Measurements from ENCODE around the gene PIP4P1.
"Not testable (repeated sequence)": the region's sequence is repeated elsewhere in the genome, so short reads cannot be mapped to it uniquely, and the experiment has no call there.

PIP4P1 gene

DNA sequence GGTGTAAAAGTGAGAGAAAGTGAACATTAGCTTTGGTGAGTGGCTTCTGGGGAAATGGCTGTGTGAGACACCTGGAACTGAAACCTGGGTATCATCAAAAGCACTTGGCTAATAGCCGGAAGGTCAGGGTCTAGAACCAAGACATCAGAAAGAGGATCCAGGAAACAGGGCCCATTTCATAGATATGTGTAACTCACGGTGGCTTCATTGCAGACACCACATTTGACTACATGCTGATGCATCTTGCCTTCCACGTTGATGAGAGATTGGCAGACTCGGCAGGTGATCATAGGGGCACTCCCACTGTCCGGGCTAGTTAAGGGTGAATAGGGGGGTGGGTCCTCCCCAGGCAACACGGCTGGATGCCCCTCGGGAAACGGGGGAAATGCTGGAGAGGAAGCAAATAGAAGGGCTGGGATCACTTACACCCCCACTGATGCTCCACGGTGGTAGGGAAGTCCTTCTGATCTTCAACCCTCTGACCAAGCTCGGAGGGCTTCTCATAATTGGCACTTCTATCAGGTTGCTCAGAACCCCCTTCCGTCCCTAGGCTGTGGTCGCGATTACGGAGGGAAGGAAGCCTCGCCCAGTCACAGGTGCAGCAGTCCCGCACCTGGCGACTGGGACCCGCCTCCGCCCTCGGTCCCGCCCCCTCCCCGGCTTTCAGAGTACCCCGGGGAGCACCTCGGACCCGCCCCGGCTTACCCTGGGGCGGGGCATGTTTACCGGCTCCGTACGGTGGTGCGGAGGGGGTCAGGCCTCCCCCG lies 593 bp downstream of the PIP4P1 start:
- peak overlapping the region; percentile 95 for H3K4me3 ChIP-seq (ENCODE audit: low read length)
- TF ChIP-seq ZNF274 (IDR thresholded peaks at IDR 0.05; ENCODE audit: low read depth, low read length): no peak

- no peak overlapping the region for H3K4me3 ChIP-seq (ENCODE audit: low read length)
- no peak for TF ChIP-seq ZNF274 (IDR thresholded peaks at IDR 0.05; ENCODE audit: low read depth, low read length)
Measured at GRCh38 chr14:20458031-20458789, 3.0 kb downstream of the PIP4P1 start.

DNA sequence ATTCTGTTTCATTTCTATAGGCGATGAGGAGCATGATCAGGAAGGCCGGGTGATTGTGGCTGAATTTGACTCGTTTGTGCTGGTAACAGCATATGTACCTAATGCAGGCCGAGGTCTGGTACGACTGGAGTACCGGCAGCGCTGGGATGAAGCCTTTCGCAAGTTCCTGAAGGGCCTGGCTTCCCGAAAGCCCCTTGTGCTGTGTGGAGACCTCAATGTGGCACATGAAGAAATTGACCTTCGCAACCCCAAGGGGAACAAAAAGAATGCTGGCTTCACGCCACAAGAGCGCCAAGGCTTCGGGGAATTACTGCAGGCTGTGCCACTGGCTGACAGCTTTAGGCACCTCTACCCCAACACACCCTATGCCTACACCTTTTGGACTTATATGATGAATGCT lies 4.3 kb downstream of the PIP4P1 start:
- TF ChIP-seq ZNF274 (IDR thresholded peaks at IDR 0.05; ENCODE audit: low read depth, low read length): no peak
- H3K4me3 ChIP-seq (ENCODE audit: low read length): no peak overlapping the region

DNA sequence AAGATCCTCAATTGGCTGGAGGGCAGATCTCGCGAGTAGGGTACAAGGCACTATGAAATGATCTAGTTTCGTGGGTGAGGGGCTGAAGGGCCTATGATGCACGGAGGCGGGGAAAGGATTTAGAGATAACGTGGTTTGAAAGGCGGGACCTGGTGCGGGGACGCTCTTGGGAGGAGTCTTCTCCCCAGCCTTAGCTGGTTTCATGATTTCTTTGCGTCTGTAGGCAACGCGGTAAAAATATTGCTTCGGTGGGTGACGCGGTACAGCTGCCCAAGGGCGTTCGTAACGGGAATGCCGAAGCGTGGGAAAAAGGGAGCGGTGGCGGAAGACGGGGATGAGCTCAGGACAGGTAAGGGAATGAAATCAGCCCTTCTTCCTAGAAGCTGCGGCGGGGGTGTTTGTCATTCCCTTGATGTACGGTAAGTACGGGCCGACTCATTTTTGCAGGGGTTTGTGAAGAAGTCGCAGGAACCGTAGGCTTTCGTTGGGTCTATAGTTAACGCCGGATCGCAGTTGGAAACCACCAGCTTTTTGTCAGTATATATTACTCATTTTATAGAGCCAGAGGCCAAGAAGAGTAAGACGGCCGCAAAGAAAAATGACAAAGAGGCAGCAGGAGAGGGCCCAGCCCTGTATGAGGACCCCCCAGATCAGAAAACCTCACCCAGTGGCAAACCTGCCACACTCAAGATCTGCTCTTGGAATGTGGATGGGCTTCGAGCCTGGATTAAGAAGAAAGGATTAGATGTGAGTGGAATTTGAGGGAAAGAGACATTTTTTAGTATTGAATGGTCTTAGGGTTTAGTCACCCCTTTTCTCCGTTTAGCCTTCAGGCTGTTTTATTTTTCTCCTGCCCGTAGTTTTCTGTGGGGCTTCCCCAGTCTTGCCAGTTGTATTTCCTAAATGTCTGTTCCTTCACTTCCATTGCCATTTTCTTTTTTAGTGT lies 5.6 kb downstream of the PIP4P1 start:
- peak overlapping the region; percentile 74 for H3K4me3 ChIP-seq (ENCODE audit: low read length)
- no peak for TF ChIP-seq ZNF274 (IDR thresholded peaks at IDR 0.05; ENCODE audit: low read depth, low read length)

GRCh38 chr14:20454516-20455354 lies 6.5 kb downstream of the PIP4P1 start, which contains the start of the genes APEX1 and OSGEP:
Gene APEX1 (plus strand): TSS chr14:20455226. CDS start chr14:20455646, 420 bp downstream.
Gene OSGEP (minus strand): TSS chr14:20454812. CDS start chr14:20454683, 129 bp downstream.
- peak within 1 kb of the TSS; percentile 74 for H3K4me3 ChIP-seq (ENCODE audit: low read length)
- no peak for TF ChIP-seq ZNF274 (IDR thresholded peaks at IDR 0.05; ENCODE audit: low read depth, low read length)

GRCh38 chr14:20452831-20453230 lies 8.4 kb downstream of the PIP4P1 start:
- H3K4me3 ChIP-seq (ENCODE audit: low read length): not testable (repeated sequence)

DNA sequence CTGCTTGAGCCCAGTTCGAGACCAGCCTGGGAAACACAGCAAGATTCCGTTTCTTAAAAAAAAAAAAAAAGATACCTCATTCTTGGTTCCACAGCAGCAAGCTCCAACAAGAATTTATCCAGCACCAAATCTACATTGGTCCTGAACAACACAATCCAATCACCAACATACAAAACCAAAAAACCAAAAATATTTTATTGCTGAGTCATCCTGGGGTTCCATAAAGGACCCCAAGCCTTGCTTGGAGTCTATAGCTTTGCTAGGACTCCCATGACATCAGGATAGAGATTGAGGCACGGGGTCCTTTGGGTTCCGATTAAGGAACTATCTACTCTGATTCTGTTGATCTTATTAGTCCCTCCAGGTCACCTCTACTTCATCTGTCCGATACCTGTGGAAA lies 14.3 kb downstream of the PIP4P1 start:
- H3K4me3 ChIP-seq (ENCODE audit: low read length): no peak overlapping the region
- TF ChIP-seq ZNF274 (IDR thresholded peaks at IDR 0.05; ENCODE audit: low read depth, low read length): no peak

DNA sequence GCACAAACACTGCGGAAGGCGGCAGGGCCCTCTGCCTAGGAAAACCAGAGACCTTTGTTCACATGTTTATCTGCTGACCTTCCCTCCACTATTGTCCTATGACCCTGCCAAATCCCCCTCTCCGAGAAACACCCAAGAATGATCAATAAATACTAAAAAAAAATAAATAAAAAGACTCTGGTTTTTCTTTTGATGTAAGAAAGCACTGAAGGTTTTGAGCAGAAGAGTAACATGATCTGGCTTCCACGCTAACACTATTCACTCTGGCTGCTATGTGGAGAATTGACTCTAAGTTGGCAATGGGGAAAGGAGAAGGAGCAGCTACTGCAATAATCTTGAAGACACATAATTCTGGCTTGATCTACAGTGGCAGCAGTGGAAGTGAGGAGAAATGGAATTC lies 17.6 kb downstream of the PIP4P1 start:
- not testable (repeated sequence) for H3K4me3 ChIP-seq (ENCODE audit: low read length)

GRCh38 chr14:20441461-20441860 lies 19.8 kb downstream of the PIP4P1 start:
- H3K4me3 ChIP-seq (ENCODE audit: low read length): no peak overlapping the region
- no peak for TF ChIP-seq ZNF274 (IDR thresholded peaks at IDR 0.05; ENCODE audit: low read depth, low read length)

- TF ChIP-seq ZNF274 (IDR thresholded peaks at IDR 0.05; ENCODE audit: low read depth, low read length): no peak
- no peak overlapping the region for H3K4me3 ChIP-seq (ENCODE audit: low read length)
Measured at GRCh38 chr14:20440882-20441281, 20.4 kb downstream of the PIP4P1 start.

- H3K4me3 ChIP-seq (ENCODE audit: low read length): no peak overlapping the region
- TF ChIP-seq ZNF274 (IDR thresholded peaks at IDR 0.05; ENCODE audit: low read depth, low read length): no peak
Measured at GRCh38 chr14:20440465-20440864, 20.8 kb downstream of the PIP4P1 start.

- no peak for TF ChIP-seq ZNF274 (IDR thresholded peaks at IDR 0.05; ENCODE audit: low read depth, low read length)
- H3K4me3 ChIP-seq (ENCODE audit: low read length): no peak overlapping the region
Measured at GRCh38 chr14:20438664-20439063, 22.6 kb downstream of the PIP4P1 start.

GRCh38 chr14:20436363-20436755 lies 24.9 kb downstream of the PIP4P1 start:
- TF ChIP-seq ZNF274 (IDR thresholded peaks at IDR 0.05; ENCODE audit: low read depth, low read length): no peak
- no peak overlapping the region for H3K4me3 ChIP-seq (ENCODE audit: low read length)

Data from GM08714 (cell line).